Measurements from ENCODE around the gene LUZP1. TPM values are rescaled to one million over a fixed set of nuclear protein-coding genes. Genes with fewer than 3 reads are reported as not detected.

The LUZP1 gene
- total RNA-seq, 1 experiment from 2014 or later, result 22.4 TPM

DNA sequence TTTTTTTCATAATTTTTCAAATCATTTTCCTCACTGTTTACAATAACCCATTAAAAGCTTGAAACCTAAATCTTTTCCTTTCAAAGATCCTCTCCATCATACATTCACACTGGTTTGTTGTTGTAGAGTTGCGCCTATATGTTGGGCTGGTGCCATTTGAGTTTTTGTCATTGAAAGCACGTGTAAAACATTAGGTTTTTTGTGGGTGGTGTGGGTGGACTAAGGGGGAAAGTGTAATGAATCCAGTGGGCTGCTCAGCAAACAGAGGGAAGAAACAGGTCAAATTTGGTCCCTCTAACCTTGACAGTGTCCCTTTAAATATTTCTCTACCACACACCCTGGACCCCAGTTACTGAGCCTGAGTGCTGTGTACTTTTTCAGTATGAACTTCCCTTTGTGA is 102.6 kb downstream of the LUZP1 start:
- Histone ChIP-seq H3K27ac (ENCODE audit: low read depth, low read length) (no peak overlapping the region), H3K9me2 (ENCODE audit: insufficient read depth) (no peaks in the 10 kb centered on the region), H3K79me2 (ENCODE audit: insufficient read depth, low read length) (peaks cover 32% of the 10 kb centered on the region), H3K36me3 (ENCODE audit: control insufficient read depth in 1 of 2, insufficient read depth in 2 of 2, low read length in 2 of 2) (peaks cover 26 to 40% of the 10 kb centered on the region in 2 experiments), H3K4me3 (replicated peaks in 1 of 2; ENCODE audit: low read depth in 1 of 2, low read length in 2 of 2) (no peak overlapping the region), H2AFZ (ENCODE audit: low read depth, low read length, poor library complexity, severe bottlenecking) (no peak overlapping the region), H3K9me3 (ENCODE audit: control insufficient read depth in 1 of 2, insufficient read depth in 1 of 2, low read depth in 1 of 2, low read length in 2 of 2) (no peaks in the 10 kb centered on the region), H3K4me2 (ENCODE audit: low read length) (no peak overlapping the region), H3K27me3 (ENCODE audit: insufficient read depth, low read length) (no peaks in the 10 kb centered on the region), H3K4me1 (ENCODE audit: control insufficient read depth in 1 of 2, insufficient read depth in 2 of 2, low read length in 2 of 2) (no peaks in the 10 kb centered on the region), H3K9ac (ENCODE audit: low read length) (no peak overlapping the region), H4K20me1 (ENCODE audit: insufficient read depth) (peaks cover 5% of the 10 kb centered on the region; the same call in 1 of the 2 replicates)
- DNase-seq (ENCODE audit: low read depth, low spot score), result no peak
- RAD21 ChIA-PET (ENCODE audit: low non-redundant PET in 1 of 2, low total read pairs in 2 of 2, uncharacterized antibody in 2 of 2, unreplicated experiment in 2 of 2), result no interaction called here
- CTCF ChIA-PET, result no interaction called here
- TF ChIP-seq, protein P1, sequence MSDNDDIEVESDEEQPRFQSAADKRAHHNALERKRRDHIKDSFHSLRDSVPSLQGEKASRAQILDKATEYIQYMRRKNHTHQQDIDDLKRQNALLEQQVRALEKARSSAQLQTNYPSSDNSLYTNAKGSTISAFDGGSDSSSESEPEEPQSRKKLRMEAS (IDR thresholded peaks at IDR 0.05), result no peak
- TF ChIP-seq TCF7L2 (IDR thresholded peaks at IDR 0.05; ENCODE audit: borderline replicate concordance, extremely low read depth, insufficient read depth, insufficient read length), result no peak
- TF ChIP-seq, protein P2, sequence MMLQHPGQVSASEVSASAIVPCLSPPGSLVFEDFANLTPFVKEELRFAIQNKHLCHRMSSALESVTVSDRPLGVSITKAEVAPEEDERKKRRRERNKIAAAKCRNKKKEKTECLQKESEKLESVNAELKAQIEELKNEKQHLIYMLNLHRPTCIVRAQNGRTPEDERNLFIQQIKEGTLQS (IDR thresholded peaks at IDR 0.05), result no peak
- TF ChIP-seq SRF (IDR thresholded peaks at IDR 0.05; ENCODE audit: low read depth), result no peak
- no peak for TF ChIP-seq ZNF274 (IDR thresholded peaks at IDR 0.05; ENCODE audit: low read depth, low read length)
- TF ChIP-seq EGR1 (IDR thresholded peaks at IDR 0.05; ENCODE audit: low read depth), result no peak
- no peak for TF ChIP-seq POLR2AphosphoS5 (IDR thresholded peaks at IDR 0.05; ENCODE audit: low read depth, low read length)
- no peak for TF ChIP-seq FOSL1 (IDR thresholded peaks at IDR 0.05; ENCODE audit: low read depth)
- no TSS peak for BruUV-seq (replicated peaks)
- intact Hi-C loops (cut with micrococcal nuclease), result no loop called here
- POLR2A ChIA-PET, result no interaction called here
- ATAC-seq, result no peak

- intact Hi-C loops (cut with micrococcal nuclease), result no loop called here
- Histone ChIP-seq H3K4me3 (replicated peaks in 1 of 2; ENCODE audit: low read depth in 1 of 2, low read length in 2 of 2) (no peak overlapping the region), H3K9me3 (ENCODE audit: control insufficient read depth in 1 of 2, insufficient read depth in 1 of 2, low read depth in 1 of 2, low read length in 2 of 2) (no peaks in the 10 kb centered on the region), H4K20me1 (ENCODE audit: insufficient read depth) (peaks cover 5% of the 10 kb centered on the region; the same call in 1 of the 2 replicates), H3K9me2 (ENCODE audit: insufficient read depth) (no peaks in the 10 kb centered on the region), H3K9ac (ENCODE audit: low read length) (no peak overlapping the region), H3K27ac (ENCODE audit: low read depth, low read length) (no peak overlapping the region), H3K4me2 (ENCODE audit: low read length) (no peak overlapping the region), H3K4me1 (ENCODE audit: control insufficient read depth in 1 of 2, insufficient read depth in 2 of 2, low read length in 2 of 2) (no peaks in the 10 kb centered on the region), H2AFZ (ENCODE audit: low read depth, low read length, poor library complexity, severe bottlenecking) (no peak overlapping the region), H3K27me3 (ENCODE audit: insufficient read depth, low read length) (no peaks in the 10 kb centered on the region), H3K36me3 (ENCODE audit: control insufficient read depth in 1 of 2, insufficient read depth in 2 of 2, low read length in 2 of 2) (peaks cover 28 to 38% of the 10 kb centered on the region in 2 experiments), H3K79me2 (ENCODE audit: insufficient read depth, low read length) (peaks cover 32% of the 10 kb centered on the region)
- ATAC-seq, result no peak
- ChIA-PET CTCF (no interaction called here), RAD21 (ENCODE audit: low non-redundant PET in 1 of 2, low total read pairs in 2 of 2, uncharacterized antibody in 2 of 2, unreplicated experiment in 2 of 2) (no interaction called here), POLR2A (no interaction called here)
- no TSS peak for BruUV-seq (replicated peaks)
- no peak for DNase-seq (ENCODE audit: low read depth, low spot score)
- TF ChIP-seq SIN3A (IDR thresholded peaks at IDR 0.05; ENCODE audit: low read depth) (no peak), CEBPB (IDR thresholded peaks at IDR 0.05; ENCODE audit: low read depth) (no peak), SRF (IDR thresholded peaks at IDR 0.05; ENCODE audit: low read depth) (no peak), POLR2A (IDR thresholded peaks at IDR 0.05; ENCODE audit: borderline replicate concordance, extremely low read depth, insufficient read depth, insufficient read length) (no peak), EZH2 (IDR thresholded peaks at IDR 0.05) (no peak), ZFX (IDR thresholded peaks at IDR 0.05) (no peak), ELF1 (IDR thresholded peaks at IDR 0.05; ENCODE audit: borderline replicate concordance, low read depth) (no peak), YY1 (IDR thresholded peaks at IDR 0.05; ENCODE audit: extremely low read depth, insufficient replicate concordance, low read depth, low read length) (no peak), JUND (IDR thresholded peaks at IDR 0.05) (no peak)
- TF ChIP-seq, protein P3, sequence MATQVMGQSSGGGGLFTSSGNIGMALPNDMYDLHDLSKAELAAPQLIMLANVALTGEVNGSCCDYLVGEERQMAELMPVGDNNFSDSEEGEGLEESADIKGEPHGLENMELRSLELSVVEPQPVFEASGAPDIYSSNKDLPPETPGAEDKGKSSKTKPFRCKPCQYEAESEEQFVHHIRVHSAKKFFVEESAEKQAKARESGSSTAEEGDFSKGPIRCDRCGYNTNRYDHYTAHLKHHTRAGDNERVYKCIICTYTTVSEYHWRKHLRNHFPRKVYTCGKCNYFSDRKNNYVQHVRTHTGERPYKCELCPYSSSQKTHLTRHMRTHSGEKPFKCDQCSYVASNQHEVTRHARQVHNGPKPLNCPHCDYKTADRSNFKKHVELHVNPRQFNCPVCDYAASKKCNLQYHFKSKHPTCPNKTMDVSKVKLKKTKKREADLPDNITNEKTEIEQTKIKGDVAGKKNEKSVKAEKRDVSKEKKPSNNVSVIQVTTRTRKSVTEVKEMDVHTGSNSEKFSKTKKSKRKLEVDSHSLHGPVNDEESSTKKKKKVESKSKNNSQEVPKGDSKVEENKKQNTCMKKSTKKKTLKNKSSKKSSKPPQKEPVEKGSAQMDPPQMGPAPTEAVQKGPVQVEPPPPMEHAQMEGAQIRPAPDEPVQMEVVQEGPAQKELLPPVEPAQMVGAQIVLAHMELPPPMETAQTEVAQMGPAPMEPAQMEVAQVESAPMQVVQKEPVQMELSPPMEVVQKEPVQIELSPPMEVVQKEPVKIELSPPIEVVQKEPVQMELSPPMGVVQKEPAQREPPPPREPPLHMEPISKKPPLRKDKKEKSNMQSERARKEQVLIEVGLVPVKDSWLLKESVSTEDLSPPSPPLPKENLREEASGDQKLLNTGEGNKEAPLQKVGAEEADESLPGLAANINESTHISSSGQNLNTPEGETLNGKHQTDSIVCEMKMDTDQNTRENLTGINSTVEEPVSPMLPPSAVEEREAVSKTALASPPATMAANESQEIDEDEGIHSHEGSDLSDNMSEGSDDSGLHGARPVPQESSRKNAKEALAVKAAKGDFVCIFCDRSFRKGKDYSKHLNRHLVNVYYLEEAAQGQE (IDR thresholded peaks at IDR 0.05; ENCODE audit: low read depth), result no peak
- TF ChIP-seq, protein P4, sequence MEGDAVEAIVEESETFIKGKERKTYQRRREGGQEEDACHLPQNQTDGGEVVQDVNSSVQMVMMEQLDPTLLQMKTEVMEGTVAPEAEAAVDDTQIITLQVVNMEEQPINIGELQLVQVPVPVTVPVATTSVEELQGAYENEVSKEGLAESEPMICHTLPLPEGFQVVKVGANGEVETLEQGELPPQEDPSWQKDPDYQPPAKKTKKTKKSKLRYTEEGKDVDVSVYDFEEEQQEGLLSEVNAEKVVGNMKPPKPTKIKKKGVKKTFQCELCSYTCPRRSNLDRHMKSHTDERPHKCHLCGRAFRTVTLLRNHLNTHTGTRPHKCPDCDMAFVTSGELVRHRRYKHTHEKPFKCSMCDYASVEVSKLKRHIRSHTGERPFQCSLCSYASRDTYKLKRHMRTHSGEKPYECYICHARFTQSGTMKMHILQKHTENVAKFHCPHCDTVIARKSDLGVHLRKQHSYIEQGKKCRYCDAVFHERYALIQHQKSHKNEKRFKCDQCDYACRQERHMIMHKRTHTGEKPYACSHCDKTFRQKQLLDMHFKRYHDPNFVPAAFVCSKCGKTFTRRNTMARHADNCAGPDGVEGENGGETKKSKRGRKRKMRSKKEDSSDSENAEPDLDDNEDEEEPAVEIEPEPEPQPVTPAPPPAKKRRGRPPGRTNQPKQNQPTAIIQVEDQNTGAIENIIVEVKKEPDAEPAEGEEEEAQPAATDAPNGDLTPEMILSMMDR (IDR thresholded peaks at IDR 0.05 in 2 of 3, conservative IDR thresholded peaks at IDR 0.05 in 1 of 3; ENCODE audit: borderline replicate concordance in 1 of 3, insufficient read depth in 1 of 3, low read depth in 2 of 3, low read length in 2 of 3), result no peak
Measured at GRCh38 chr1:23065385-23065784, 103.3 kb downstream of the LUZP1 start.
